HepG2 (cell line): Measurements from ENCODE around the gene RPS27L. TPM values are rescaled to one million over a fixed set of nuclear protein-coding genes. Genes with fewer than 3 reads are reported as not detected.

Experiments
- CC2D1A ChIP-seq: sonication (generic); formaldehyde crosslinking; IDR thresholded peaks from 2 replicates; pipeline ENCODE4 v1.8.1; 2023; ENCODE audit warnings: mild to moderate bottlenecking, missing genetic modification reagents
- CHD2 ChIP-seq: IDR thresholded peaks from 2 replicates; pipeline ENCODE4 v1.6.1; 2011; ENCODE audit warnings: low read depth, low read length, improper control_type of control experiment
- GABPB1 ChIP-seq: IDR thresholded peaks from 2 replicates; pipeline ENCODE4 v1.6.1; 2016; ENCODE audit warnings: mild to moderate bottlenecking, missing genetic modification reagents, moderate library complexity, missing compliant biosample characterization
- GLMP ChIP-seq: sonication (generic); formaldehyde crosslinking; IDR thresholded peaks from 2 replicates; pipeline ENCODE4 v1.9.0; 2021; ENCODE audit warnings: missing genetic modification reagents, mild to moderate bottlenecking, borderline replicate concordance
- HOXA3 ChIP-seq: sonication (generic); formaldehyde crosslinking; IDR thresholded peaks from 2 replicates; pipeline ENCODE4 v1.5.0; 2020; ENCODE audit warnings: missing genetic modification reagents
- KDM6A ChIP-seq: IDR thresholded peaks from 2 replicates; pipeline ENCODE4 v1.6.1; 2016; ENCODE audit warnings: low read depth
- KLF6 ChIP-seq: IDR thresholded peaks from 2 replicates; pipeline ENCODE4 v1.8.0; 2016; ENCODE audit warnings: missing biosample characterization, missing genetic modification reagents
- MEIS2 ChIP-seq: sonication (generic); formaldehyde crosslinking; IDR thresholded peaks from 2 replicates; pipeline ENCODE4 v1.9.0; 2021; ENCODE audit warnings: mild to moderate bottlenecking, missing genetic modification reagents
- MIER2 ChIP-seq: IDR thresholded peaks from 2 replicates; pipeline ENCODE4 v1.6.1; 2016; ENCODE audit warnings: missing biosample characterization, missing genetic modification reagents
- NKX3-1 ChIP-seq: sonication (generic); formaldehyde crosslinking; IDR thresholded peaks from 2 replicates; pipeline ENCODE4 v1.5.0; 2020; ENCODE audit warnings: missing genetic modification reagents
- PPARG ChIP-seq: conservative IDR thresholded peaks from 2 replicates; pipeline ENCODE4 v1.6.1; 2016; ENCODE audit warnings: missing biosample characterization, missing genetic modification reagents
- SCMH1 ChIP-seq: sonication (generic); formaldehyde crosslinking; IDR thresholded peaks from 2 replicates; pipeline ENCODE4 v1.9.0; 2021; ENCODE audit warnings: missing genetic modification reagents, mild to moderate bottlenecking, borderline replicate concordance
- SIX4 ChIP-seq: sonication (generic); formaldehyde crosslinking; IDR thresholded peaks from 2 replicates; pipeline ENCODE4 v1.4.0; 2020; ENCODE audit warnings: missing genetic modification reagents
- SMYD3 ChIP-seq: sonication (generic); formaldehyde crosslinking; IDR thresholded peaks from 2 replicates; pipeline ENCODE4 v1.8.1; 2023; ENCODE audit warnings: mild to moderate bottlenecking, missing genetic modification reagents
- SOX13 ChIP-seq, 3 experiments: fragments of 450-650 bp in 1 of 3; sonication (generic) in 1 of 3; formaldehyde crosslinking in 1 of 3; IDR thresholded peaks in 2 of 3; conservative IDR thresholded peaks in 1 of 3; 2 replicates each; pipeline versions ENCODE4 v1.5.0 to v1.6.1; 2016 to 2020; ENCODE audit warnings: antibody characterized with exemption in 1 of 3, mild to moderate bottlenecking in 1 of 3, missing compliant biosample characterization in 1 of 3, missing genetic modification reagents in 1 of 3, moderate library complexity in 1 of 3
- ZBTB1 ChIP-seq: sonication (generic); formaldehyde crosslinking; IDR thresholded peaks from 2 replicates; pipeline ENCODE4 v1.4.0; 2020; ENCODE audit warnings: missing genetic modification reagents, borderline replicate concordance
- ZNF207 ChIP-seq: fragments of 450-650 bp; IDR thresholded peaks from 2 replicates; pipeline ENCODE4 v1.6.1; 2016; ENCODE audit warnings: antibody characterized with exemption, borderline replicate concordance
- ZNF609 ChIP-seq: sonication (generic); formaldehyde crosslinking; IDR thresholded peaks from 2 replicates; pipeline ENCODE4 v1.4.0; 2020; ENCODE audit warnings: mild to moderate bottlenecking, missing genetic modification reagents, borderline replicate concordance
- ZNF678 ChIP-seq: sonication (generic); formaldehyde crosslinking; IDR thresholded peaks from 2 replicates; pipeline ENCODE4 v1.4.0; 2020; ENCODE audit warnings: mild to moderate bottlenecking, missing genetic modification reagents
- ZNF709 ChIP-seq: sonication (generic); formaldehyde crosslinking; IDR thresholded peaks from 2 replicates; pipeline ENCODE4 v1.5.0; 2020; ENCODE audit warnings: mild to moderate bottlenecking, missing genetic modification reagents
- ZNF75D ChIP-seq: sonication (generic); formaldehyde crosslinking; IDR thresholded peaks from 2 replicates; pipeline ENCODE4 v1.8.1; 2023; ENCODE audit warnings: missing genetic modification reagents, mild to moderate bottlenecking, borderline replicate concordance
- ZNF850 ChIP-seq: sonication (generic); formaldehyde crosslinking; conservative IDR thresholded peaks from 2 replicates; pipeline ENCODE4 v1.9.0; 2021; ENCODE audit warnings: mild to moderate bottlenecking, missing genetic modification reagents
- polyA plus RNA-seq, 8 experiments: library from polyadenylated mRNA; depleted of rRNA in 3 of 8; stranded (reverse) in 7 of 8; unstranded in 1 of 8; fragments of >200 nt; fragmentation: Illumina TruSeq in 4 of 8; extraction: Trizol in 4 of 8; gene quantifications; 2 replicates each; pipeline versions ENCODE4 v1.2.1 to v1.2.3, GENCODE V29; 2011 to 2016; ENCODE audit warnings: low read depth in 4 of 8, missing spikeins in 1 of 8, mixed read lengths in 1 of 8; ENCODE audit not compliant: insufficient read depth in 1 of 8
- total RNA-seq, 5 experiments: library from RNA; depleted of rRNA; stranded (reverse); fragments of >200 nt; fragmentation: Illumina TruSeq; extraction: Trizol; gene quantifications; 2 replicates each; pipeline ENCODE4 v1.2.3, GENCODE V29; 2016; ENCODE audit warnings: low read depth in 1 of 5
- TF ChIP-seq, protein P1 (sequence below): sonication (generic); formaldehyde crosslinking; IDR thresholded peaks from 2 replicates; pipeline ENCODE4 v1.5.1; 2020; ENCODE audit warnings: mild to moderate bottlenecking, missing genetic modification reagents

The RPS27L gene
- total and polyA plus RNA-seq, 2 of the 13 experiments (the other 11 are each of a cell fraction or from before 2014, with no cell fraction given) = 231 to 433 TPM

DNA sequence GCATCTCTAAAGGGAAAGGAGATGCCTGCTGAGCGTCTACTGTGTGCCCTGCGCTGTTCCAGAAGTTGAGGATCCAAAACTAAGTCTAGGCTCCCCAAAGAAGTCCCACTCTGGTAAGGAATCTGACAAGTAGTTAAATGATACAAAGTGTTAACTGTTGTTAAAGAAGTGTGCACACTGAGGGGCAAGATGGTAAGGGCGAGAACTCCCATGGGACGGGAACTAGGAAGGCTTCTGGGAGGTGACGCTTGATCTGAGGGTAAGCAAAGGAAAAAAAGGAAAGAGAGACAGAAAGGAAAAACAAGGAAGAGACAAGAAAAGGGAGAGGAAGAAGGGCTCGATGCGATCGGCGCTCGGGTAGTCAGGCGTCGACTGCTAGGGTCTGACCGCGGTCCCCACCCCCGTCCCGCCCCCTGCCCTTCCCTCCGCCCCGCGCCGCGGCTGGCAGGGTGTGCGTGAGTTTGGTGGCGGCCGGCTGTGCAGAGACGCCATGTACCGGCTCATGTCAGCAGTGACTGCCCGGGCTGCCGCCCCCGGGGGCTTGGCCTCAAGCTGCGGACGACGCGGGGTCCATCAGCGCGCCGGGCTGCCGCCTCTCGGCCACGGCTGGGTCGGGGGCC lies 35.8 kb downstream of the RPS27L start, which contains the start of gene LACTB (continued):
- no peak for TF ChIP-seq SCMH1
- TF ChIP-seq ZNF609 (CRISPR knock-in tag) = no peak
- no peak for TF ChIP-seq ZNF75D
- no peak for TF ChIP-seq ZBTB1 (CRISPR knock-in tag)
- TF ChIP-seq ZNF678 (CRISPR knock-in tag) = no peak
- no peak for TF ChIP-seq SMYD3 (CRISPR knock-in tag)
- no peak for TF ChIP-seq NKX3-1 (CRISPR knock-in tag)
- TF ChIP-seq ZNF850 (CRISPR knock-in tag) = no peak; the same call in 1 of the 2 replicates
- no peak for TF ChIP-seq CHD2
- TF ChIP-seq MIER2 = no peak
- no peak for TF ChIP-seq KDM6A (CRISPR knock-in tag)
- peak; percentile 61 for TF ChIP-seq GABPB1 (CRISPR knock-in tag)
- TF ChIP-seq KLF6 (CRISPR knock-in tag) = no peak; the same call in 1 of the 2 replicates
- TF ChIP-seq MEIS2 (CRISPR knock-in tag) = no peak
- no peak for TF ChIP-seq CC2D1A (CRISPR knock-in tag)
- TF ChIP-seq SOX13 (IDR thresholded peaks at IDR 0.05) = no peak
- TF ChIP-seq SOX13 (CRISPR knock-in tag; conservative IDR thresholded peaks at IDR 0.05 in 1 of 2, IDR thresholded peaks at IDR 0.05 in 1 of 2) = peak in 1 of 2 experiments; percentile 48; a peak in 2 of 4 replicates
- no peak for TF ChIP-seq GLMP
- TF ChIP-seq HOXA3 (CRISPR knock-in tag) = peak; percentile 35; the same call in 1 of the 2 replicates
- TF ChIP-seq ZNF709 (CRISPR knock-in tag) = no peak
- no peak for TF ChIP-seq SIX4
- TF ChIP-seq, protein P1, sequence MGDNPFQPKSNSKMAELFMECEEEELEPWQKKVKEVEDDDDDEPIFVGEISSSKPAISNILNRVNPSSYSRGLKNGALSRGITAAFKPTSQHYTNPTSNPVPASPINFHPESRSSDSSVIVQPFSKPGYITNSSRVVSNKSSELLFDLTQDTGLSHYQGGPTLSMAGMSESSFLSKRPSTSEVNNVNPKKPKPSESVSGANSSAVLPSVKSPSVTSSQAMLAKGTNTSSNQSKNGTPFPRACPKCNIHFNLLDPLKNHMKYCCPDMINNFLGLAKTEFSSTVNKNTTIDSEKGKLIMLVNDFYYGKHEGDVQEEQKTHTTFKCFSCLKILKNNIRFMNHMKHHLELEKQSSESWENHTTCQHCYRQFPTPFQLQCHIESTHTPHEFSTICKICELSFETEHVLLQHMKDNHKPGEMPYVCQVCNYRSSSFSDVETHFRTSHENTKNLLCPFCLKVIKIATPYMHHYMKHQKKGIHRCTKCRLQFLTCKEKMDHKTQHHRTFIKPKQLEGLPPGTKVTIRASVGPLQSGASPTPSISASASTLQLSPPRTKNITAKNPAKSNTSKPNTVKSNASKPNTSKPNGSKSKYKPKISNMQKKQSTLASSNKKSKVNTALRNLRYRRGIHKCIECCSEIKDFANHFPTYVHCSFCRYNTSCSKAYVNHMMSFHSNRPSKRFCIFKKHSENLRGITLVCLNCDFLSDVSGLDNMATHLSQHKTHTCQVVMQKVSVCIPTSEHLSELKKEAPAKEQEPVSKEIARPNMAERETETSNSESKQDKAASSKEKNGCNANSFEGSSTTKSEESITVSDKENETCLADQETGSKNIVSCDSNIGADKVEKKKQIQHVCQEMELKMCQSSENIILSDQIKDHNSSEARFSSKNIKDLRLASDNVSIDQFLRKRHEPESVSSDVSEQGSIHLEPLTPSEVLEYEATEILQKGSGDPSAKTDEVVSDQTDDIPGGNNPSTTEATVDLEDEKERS (CRISPR knock-in tag) = no peak
- no peak for TF ChIP-seq PPARG (CRISPR knock-in tag)
- TF ChIP-seq ZNF207 = no peak
